HG03064 (cell line): Measurements from ENCODE around the gene BSDC1.
A peak's percentile ranks its signal among the peaks of the same experiment; 100 is the strongest.
"Not testable (repeated sequence)": the region's sequence is repeated elsewhere in the genome, so short reads cannot be mapped to it uniquely, and the experiment has no call there.

Experiments used
- ATAC-seq: cut with Tn5 transposase; IDR thresholded peaks from one replicate; pipeline ENCODE4 v1.9.1; 2021; ENCODE audit warnings: low read depth; ENCODE audit not compliant: unreplicated experiment

BSDC1 gene

DNA sequence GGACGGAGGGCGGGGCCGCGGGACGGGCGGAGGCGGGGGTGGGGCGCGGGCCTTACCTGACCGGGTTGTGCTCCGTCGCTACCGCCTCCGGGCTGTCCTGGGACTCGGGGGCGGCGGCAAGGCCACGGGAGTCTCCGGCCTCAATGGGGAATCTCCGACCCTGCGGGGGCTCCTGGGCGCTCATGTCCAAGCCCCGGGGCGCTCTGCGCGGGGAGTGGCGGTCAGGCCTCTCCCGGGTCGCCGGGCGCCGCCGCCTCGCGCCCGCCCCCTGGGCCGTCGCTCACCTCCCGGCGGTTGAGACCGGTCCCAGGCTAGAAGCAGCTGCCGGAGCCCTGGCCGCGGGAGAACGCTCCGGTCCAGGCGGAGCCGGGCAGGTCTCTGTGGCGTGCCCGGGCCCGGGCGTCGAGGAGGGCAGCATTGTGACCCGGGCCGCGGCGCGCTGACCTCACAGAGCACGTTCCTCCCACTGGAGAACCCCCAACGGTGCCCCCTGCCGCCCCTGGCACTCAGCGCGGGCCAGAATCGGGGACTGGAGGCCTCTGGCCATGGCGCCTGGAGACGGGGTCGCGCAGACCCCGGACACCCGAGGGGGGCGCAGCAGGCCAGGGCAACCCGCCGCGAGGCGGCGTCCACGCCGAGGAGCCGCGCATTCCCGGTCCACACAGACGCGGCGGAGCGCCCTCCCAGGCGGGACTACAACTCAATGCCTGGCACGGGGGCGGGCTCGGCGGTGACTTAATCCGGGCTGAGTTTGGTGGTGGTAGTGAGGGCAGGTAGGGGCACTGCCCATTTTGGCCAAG is 32.4 kb downstream of the BSDC1 start:
- no peak for ATAC-seq

- ATAC-seq: no peak
Observed at GRCh38 chr1:32361308-32361673, 33.0 kb downstream of the BSDC1 start.

- ATAC-seq: no peak
Observed at GRCh38 chr1:32358435-32358834, 35.8 kb downstream of the BSDC1 start.

- no peak for ATAC-seq
Observed at GRCh38 chr1:32357614-32358013, 36.6 kb downstream of the BSDC1 start.

GRCh38 chr1:32356478-32356877 is 37.8 kb downstream of the BSDC1 start:
- ATAC-seq: no peak

GRCh38 chr1:32355778-32356177 is 38.5 kb downstream of the BSDC1 start:
- ATAC-seq: not testable (repeated sequence)

DNA sequence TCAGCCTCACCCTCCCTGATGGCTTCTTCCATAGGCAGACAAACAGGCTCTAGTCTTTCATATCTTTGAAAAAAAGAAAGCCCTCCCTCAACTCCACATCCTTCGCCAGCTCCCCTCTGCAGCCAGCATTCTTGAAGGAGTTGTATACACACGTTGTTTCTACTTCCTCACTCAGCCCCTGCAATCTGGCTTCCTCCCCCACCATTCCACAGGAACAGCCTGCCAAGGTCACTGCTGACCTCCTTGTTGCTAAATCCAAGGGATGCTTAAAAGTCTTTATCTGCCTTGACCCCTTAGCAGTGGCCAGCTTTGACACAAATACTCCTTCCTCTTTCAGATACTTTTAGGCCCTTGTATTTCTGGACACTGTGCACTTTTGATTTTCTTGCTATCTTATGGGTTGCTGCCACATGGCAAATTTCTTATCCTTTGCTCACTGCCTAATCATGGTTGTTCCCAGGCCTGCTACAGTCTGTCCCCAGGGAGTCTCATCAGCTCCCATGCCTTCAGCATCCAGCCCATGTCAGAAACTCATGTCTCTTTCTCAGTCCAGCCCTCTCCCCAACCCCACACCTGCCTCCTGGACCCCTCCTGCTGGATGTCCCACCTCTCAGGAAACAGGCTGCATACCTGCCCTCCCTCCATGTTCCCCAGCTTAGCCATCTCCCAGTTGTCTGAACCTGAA is 40.2 kb downstream of the BSDC1 start:
- no peak for ATAC-seq

DNA sequence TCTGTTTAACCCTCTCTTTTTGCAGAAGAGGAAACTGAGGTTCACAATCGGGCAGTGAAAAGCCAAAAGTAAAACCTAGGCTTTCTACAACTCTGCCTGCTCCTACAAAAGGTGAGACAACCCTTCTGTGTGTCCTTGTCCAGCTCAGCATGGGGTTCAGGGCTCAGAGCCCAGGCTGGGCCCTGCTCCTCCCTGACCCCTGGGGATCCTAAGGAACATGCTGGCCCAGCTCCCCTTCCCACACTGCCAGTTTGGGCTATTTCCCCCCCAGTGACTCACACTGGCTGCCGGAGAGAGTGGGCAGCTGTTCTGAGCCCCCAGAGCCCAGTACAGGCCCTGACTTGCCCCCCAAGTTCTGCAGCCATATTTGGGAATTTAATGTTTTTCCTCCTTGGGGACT is 40.8 kb downstream of the BSDC1 start:
- ATAC-seq: no peak

GRCh38 chr1:32352831-32353383 is 41.3 kb downstream of the BSDC1 start:
- no peak for ATAC-seq

- ATAC-seq: no peak
Observed at GRCh38 chr1:32352239-32352745, 41.9 kb downstream of the BSDC1 start.

- peak; percentile 84 for ATAC-seq
Observed at GRCh38 chr1:32351399-32352238, 42.6 kb downstream of the BSDC1 start.

GRCh38 chr1:32350785-32351398 is 43.3 kb downstream of the BSDC1 start:
- peak; percentile 41 for ATAC-seq

GRCh38 chr1:32349211-32349708 is 45.0 kb downstream of the BSDC1 start:
- no peak for ATAC-seq

- ATAC-seq: no peak
Observed at GRCh38 chr1:32346532-32347157, 47.6 kb downstream of the BSDC1 start.

GRCh38 chr1:32345289-32345827 is 48.9 kb downstream of the BSDC1 start:
- ATAC-seq: no peak

GRCh38 chr1:32342704-32343103 is 51.5 kb downstream of the BSDC1 start:
- no peak for ATAC-seq

- ATAC-seq: no peak
Observed at GRCh38 chr1:32341971-32342370, 52.3 kb downstream of the BSDC1 start.

GRCh38 chr1:32341186-32341757 is 53.0 kb downstream of the BSDC1 start:
- ATAC-seq: no peak

- ATAC-seq: no peak
Observed at GRCh38 chr1:32339363-32339978, 54.8 kb downstream of the BSDC1 start.
